ENCODE data around the gene ADAMTS2.

Gene ADAMTS2

DNA sequence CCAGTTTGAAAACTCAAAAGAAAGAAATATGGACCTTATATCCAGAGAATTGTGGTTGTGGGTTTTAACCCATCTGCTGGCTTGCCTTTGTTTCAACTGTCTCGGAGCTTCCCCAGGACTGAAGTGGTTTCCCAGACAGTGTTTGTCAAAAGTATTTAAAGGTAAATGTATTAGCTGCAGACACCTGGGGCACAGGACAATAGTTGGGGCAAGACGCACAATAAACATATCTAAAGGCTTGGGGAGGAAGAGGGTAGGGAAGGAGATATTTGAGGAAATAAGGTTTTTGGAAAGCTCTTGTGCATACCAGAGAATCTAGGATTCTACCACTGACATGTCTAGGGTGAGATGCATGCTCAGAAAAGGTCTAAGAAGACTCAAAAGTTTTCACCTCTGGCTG is 99.0 kb downstream of the ADAMTS2 start:
- Histone ChIP-seq H3K4me3 (no peak overlapping the region), H3K9me3 (ENCODE audit: low read depth, low read length) (no peaks in the 10 kb centered on the region), H3K36me3 (ENCODE audit: insufficient read depth, low read length) (no peaks in the 10 kb centered on the region), H3K9ac (ENCODE audit: insufficient read length) (no peak overlapping the region), H3K27ac (no peak overlapping the region)
- DNase-seq (ENCODE audit: low read depth, low spot score), result no peak
- TF ChIP-seq EZH2 (IDR thresholded peaks at IDR 0.05) (no peak), FOXP2 (optimal IDR thresholded peaks at IDR 0.05; ENCODE audit: control extremely low read depth, extremely low read length, insufficient read depth) (no peak)

DNA sequence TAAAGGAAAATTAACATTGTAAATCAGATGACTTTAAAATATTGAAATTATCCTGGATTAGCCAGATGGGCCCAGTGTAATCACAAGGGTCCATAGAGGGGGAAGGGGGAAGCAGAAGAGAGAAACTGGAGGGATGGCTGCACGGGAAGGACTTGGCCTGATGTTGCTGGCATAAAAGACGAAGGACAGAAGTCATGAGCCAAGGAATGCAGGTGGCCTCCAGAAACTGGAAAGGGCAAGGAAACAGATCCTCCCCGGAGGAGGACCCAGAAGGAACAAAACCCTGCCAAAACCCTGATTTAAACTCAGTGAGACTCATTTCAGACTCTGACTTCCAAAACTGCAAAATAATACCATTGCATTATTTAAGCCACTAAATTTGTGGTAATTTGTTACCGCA is 100.2 kb downstream of the ADAMTS2 start:
- TF ChIP-seq POLR2AphosphoS5 (IDR thresholded peaks at IDR 0.05; ENCODE audit: borderline replicate concordance, low read depth, low read length) (no peak), EZH2 (IDR thresholded peaks at IDR 0.05) (no peak), FOXP2 (optimal IDR thresholded peaks at IDR 0.05; ENCODE audit: control extremely low read depth, extremely low read length, insufficient read depth) (no peak)
- H3K9me3 ChIP-seq (ENCODE audit: low read depth, low read length), result no peaks in the 10 kb centered on the region
- H3K27ac ChIP-seq, result no peak overlapping the region
- no peak overlapping the region for H3K4me3 ChIP-seq
- DNase-seq (ENCODE audit: low read depth, low spot score), result no peak
- H3K9ac ChIP-seq (ENCODE audit: insufficient read length), result no peak overlapping the region
- no peaks in the 10 kb centered on the region for H3K36me3 ChIP-seq (ENCODE audit: insufficient read depth, low read length)

DNA sequence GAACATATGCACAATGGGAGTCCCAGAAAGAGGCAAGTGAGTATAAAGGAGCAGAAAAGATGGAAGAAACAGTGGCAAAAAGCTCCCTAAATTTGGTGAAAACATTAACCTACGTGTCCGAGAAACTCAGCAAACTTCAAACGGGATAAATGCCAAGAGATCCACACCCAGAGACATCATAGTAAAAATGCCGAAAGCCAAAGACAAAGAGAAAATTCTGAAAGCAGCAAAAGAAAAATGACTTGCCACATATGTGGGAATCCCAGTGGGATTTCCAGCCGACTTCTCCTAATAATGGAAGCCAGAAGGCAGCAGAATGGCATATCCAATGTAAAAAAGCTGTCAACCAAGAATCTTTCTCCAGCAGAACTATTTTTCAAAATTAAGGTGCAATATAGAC is 101.2 kb downstream of the ADAMTS2 start:
- Histone ChIP-seq H3K9ac (ENCODE audit: insufficient read length) (no peak overlapping the region), H3K4me3 (no peak overlapping the region), H3K27ac (no peak overlapping the region), H3K36me3 (ENCODE audit: insufficient read depth, low read length) (no peaks in the 10 kb centered on the region), H3K9me3 (ENCODE audit: low read depth, low read length) (no peaks in the 10 kb centered on the region)
- DNase-seq (ENCODE audit: low read depth, low spot score), result no peak
- no peak for TF ChIP-seq POLR2AphosphoS5 (IDR thresholded peaks at IDR 0.05; ENCODE audit: borderline replicate concordance, low read depth, low read length)
- no peak for TF ChIP-seq FOXP2 (optimal IDR thresholded peaks at IDR 0.05; ENCODE audit: control extremely low read depth, extremely low read length, insufficient read depth)
- no peak for TF ChIP-seq EZH2 (IDR thresholded peaks at IDR 0.05)

DNA sequence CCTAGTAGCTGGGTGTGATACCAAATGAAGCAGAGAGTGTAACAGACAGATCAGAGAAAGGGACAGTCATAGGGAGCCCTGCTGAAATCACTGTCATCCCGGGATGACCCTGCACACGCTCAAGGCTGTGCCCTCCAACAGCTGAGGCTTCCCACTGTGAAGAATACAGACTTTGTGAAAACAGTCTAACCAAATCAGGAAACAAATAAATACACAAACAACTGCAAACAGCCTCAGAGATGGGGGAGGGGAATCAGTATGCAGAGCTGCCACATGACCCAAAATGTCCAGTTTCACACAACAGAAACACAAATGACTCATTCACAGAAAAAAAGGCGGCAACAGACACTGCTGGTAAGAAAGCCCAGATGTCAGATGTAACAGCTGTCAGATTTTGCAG is 101.9 kb downstream of the ADAMTS2 start:
- Histone ChIP-seq H3K9me3 (ENCODE audit: low read depth, low read length) (no peaks in the 10 kb centered on the region), H3K4me3 (no peak overlapping the region), H3K36me3 (ENCODE audit: insufficient read depth, low read length) (no peaks in the 10 kb centered on the region), H3K27ac (no peak overlapping the region), H3K9ac (ENCODE audit: insufficient read length) (no peak overlapping the region)
- DNase-seq (ENCODE audit: low read depth, low spot score), result no peak
- no peak for TF ChIP-seq POLR2AphosphoS5 (IDR thresholded peaks at IDR 0.05; ENCODE audit: borderline replicate concordance, low read depth, low read length)
- TF ChIP-seq FOXP2 (optimal IDR thresholded peaks at IDR 0.05; ENCODE audit: control extremely low read depth, extremely low read length, insufficient read depth), result no peak
- TF ChIP-seq EZH2 (IDR thresholded peaks at IDR 0.05), result no peak

DNA sequence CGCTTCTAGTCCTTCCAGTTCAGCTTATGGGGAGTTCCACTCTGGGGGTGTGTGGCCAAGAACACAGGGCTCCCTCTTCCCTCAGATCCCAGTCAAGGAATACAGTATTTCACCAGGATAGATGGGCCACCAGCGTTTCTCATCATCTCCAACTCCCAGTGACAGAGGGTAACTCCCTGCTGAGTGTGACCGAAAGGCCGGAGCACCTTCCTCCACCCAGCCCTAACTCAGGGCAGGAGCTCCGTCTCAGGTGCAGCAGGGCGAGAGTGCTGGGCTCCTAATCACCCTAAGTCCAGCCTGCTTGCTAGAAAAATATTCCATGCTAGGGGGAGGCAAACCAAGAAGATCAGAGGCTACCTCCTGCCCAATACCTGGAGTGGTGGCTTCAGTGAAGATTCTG is 102.6 kb downstream of the ADAMTS2 start:
- Histone ChIP-seq H3K9ac (ENCODE audit: insufficient read length) (no peak overlapping the region), H3K27ac (no peak overlapping the region), H3K4me3 (no peak overlapping the region), H3K36me3 (ENCODE audit: insufficient read depth, low read length) (no peaks in the 10 kb centered on the region), H3K9me3 (ENCODE audit: low read depth, low read length) (no peaks in the 10 kb centered on the region)
- TF ChIP-seq EZH2 (IDR thresholded peaks at IDR 0.05) (no peak), FOXP2 (optimal IDR thresholded peaks at IDR 0.05; ENCODE audit: control extremely low read depth, extremely low read length, insufficient read depth) (no peak), POLR2AphosphoS5 (IDR thresholded peaks at IDR 0.05; ENCODE audit: borderline replicate concordance, low read depth, low read length) (no peak)
- DNase-seq (ENCODE audit: low read depth, low spot score), result no peak

DNA sequence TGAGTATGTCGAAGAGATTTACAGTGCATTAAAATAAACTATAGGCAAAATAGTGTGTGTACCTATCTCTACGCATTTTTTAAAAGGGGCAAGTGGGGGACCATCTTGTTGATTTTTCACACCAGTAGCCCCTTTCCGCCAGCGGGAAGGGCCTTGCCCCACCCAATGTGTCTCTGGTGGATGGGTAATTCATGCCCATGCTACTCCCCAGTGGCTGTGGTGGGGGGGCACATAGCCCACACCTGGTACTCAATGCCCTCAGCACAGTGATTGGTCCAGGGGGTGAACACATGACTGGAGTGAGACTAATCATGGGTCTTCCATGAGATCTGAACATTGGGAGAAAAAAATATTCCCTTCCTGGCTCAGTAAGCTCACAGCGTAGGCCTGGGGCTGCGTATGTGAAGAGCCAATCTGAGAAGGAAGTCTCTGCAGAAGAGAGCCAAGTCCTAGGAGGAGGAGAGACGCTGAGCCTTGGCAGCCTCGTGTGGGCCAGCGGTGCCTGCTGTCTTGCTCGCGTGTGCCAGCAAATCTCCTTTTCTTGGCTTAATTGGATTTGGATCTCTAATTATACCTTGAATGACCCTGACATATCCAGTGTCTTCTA is 103.4 kb downstream of the ADAMTS2 start:
- H3K36me3 ChIP-seq (ENCODE audit: insufficient read depth, low read length), result no peaks in the 10 kb centered on the region
- TF ChIP-seq FOXP2 (optimal IDR thresholded peaks at IDR 0.05; ENCODE audit: control extremely low read depth, extremely low read length, insufficient read depth) (no peak), EZH2 (IDR thresholded peaks at IDR 0.05) (no peak), POLR2AphosphoS5 (IDR thresholded peaks at IDR 0.05; ENCODE audit: borderline replicate concordance, low read depth, low read length) (no peak)
- no peak overlapping the region for H3K27ac ChIP-seq
- H3K9me3 ChIP-seq (ENCODE audit: low read depth, low read length), result no peaks in the 10 kb centered on the region
- no peak overlapping the region for H3K4me3 ChIP-seq
- H3K9ac ChIP-seq (ENCODE audit: insufficient read length), result no peak overlapping the region
- no peak for DNase-seq (ENCODE audit: low read depth, low spot score)

DNA sequence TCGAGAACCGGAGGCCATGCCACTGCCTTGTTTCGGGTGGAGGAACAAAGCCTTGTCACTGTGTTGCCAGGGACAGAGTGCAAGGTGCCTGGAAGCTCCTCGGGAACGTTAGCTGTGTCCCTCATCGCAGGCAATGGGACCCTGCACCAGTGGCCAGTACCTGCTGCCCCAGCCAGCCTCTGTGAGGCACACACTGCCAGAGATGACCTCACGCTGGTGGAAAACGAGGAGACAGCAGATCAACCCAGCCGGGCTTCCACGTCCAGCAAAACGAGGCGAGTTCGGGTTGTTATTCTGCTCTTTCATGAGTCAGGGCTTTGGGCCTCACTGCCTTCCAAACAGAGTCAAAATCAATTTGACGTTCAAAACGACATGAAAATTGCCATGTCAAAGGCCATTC is 104.1 kb downstream of the ADAMTS2 start:
- no peak overlapping the region for H3K27ac ChIP-seq
- TF ChIP-seq POLR2AphosphoS5 (IDR thresholded peaks at IDR 0.05; ENCODE audit: borderline replicate concordance, low read depth, low read length) (no peak), EZH2 (IDR thresholded peaks at IDR 0.05) (no peak), FOXP2 (optimal IDR thresholded peaks at IDR 0.05; ENCODE audit: control extremely low read depth, extremely low read length, insufficient read depth) (no peak)
- no peak for DNase-seq (ENCODE audit: low read depth, low spot score)
- H3K9ac ChIP-seq (ENCODE audit: insufficient read length), result no peak overlapping the region
- H3K4me3 ChIP-seq, result no peak overlapping the region
- H3K36me3 ChIP-seq (ENCODE audit: insufficient read depth, low read length), result no peaks in the 10 kb centered on the region
- H3K9me3 ChIP-seq (ENCODE audit: low read depth, low read length), result no peaks in the 10 kb centered on the region

DNA sequence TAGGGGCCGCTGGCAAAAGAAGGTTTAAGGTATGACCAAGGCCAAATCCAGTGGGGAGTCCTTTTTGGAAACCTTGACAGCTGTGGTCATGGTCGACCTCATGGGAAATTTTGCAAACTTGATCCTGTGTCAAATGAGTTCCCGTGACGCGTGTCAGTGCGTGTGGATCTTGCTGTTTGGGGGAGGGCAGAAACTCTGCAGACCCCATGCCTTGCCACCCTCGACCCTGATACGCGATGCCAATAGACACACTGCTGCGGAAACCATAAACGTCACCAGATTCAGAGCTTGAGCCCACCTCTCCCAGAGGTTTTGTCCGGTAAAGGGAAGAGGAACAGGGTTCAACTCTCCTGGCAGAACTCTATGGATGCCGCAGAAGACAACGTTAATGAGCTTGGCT is 104.7 kb downstream of the ADAMTS2 start:
- Histone ChIP-seq H3K9me3 (ENCODE audit: low read depth, low read length) (no peaks in the 10 kb centered on the region), H3K36me3 (ENCODE audit: insufficient read depth, low read length) (no peaks in the 10 kb centered on the region), H3K4me3 (no peak overlapping the region), H3K27ac (no peak overlapping the region), H3K9ac (ENCODE audit: insufficient read length) (no peak overlapping the region)
- DNase-seq (ENCODE audit: low read depth, low spot score), result no peak
- TF ChIP-seq POLR2AphosphoS5 (IDR thresholded peaks at IDR 0.05; ENCODE audit: borderline replicate concordance, low read depth, low read length) (no peak), EZH2 (IDR thresholded peaks at IDR 0.05) (no peak), FOXP2 (optimal IDR thresholded peaks at IDR 0.05; ENCODE audit: control extremely low read depth, extremely low read length, insufficient read depth) (no peak)
